Measurements from ENCODE around the gene AMD1.
"Not testable (repeated sequence)": the region's sequence is repeated elsewhere in the genome, so short reads cannot be mapped to it uniquely, and the experiment has no call there.

The AMD1 gene

DNA sequence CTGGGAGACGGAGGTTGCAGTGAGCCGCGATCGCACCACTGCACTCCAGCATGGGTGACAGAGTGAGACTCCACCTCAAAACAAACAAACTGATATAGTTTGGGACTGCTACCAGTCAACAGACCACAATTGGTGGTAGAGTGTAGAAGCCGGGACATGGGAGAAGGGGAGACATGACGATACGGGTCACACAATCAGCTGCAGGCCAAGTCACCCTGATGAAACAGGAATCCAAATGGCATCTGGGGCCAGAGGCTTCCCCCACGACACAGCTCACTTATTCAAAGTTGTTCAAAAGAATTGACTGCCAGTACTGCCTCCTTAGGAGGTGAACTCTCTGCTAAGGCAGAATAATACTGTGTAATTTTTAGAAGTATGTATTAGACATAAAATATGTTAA lies 27.5 kb downstream of the AMD1 start:
- Histone ChIP-seq H3K4me3 (ENCODE audit: insufficient read length, low read depth) (no peak overlapping the region), H3K4me1 (ENCODE audit: insufficient read depth, insufficient read length) (no peaks in the 10 kb centered on the region), H3K9ac (ENCODE audit: insufficient read length, low read depth) (no peak overlapping the region), H3K27me3 (ENCODE audit: insufficient read depth, insufficient read length) (no peaks in the 10 kb centered on the region), H3K9me3 (ENCODE audit: insufficient read depth, low read length) (peaks cover 18% of the 10 kb centered on the region), H3K36me3 (ENCODE audit: insufficient read depth, insufficient read length, low read length) (peaks cover 5% of the 10 kb centered on the region)
- DNase-seq (ENCODE audit: low read depth, low spot score), result no peak
- no peak for TF ChIP-seq ZNF274 (IDR thresholded peaks at IDR 0.05; ENCODE audit: low read depth, low read length)
- TF ChIP-seq YY1 (IDR thresholded peaks at IDR 0.05; ENCODE audit: insufficient read depth, insufficient read length), result no peak
- TF ChIP-seq SUZ12 (IDR thresholded peaks at IDR 0.05; ENCODE audit: extremely low read depth, insufficient read depth, insufficient read length), result no peak

DNA sequence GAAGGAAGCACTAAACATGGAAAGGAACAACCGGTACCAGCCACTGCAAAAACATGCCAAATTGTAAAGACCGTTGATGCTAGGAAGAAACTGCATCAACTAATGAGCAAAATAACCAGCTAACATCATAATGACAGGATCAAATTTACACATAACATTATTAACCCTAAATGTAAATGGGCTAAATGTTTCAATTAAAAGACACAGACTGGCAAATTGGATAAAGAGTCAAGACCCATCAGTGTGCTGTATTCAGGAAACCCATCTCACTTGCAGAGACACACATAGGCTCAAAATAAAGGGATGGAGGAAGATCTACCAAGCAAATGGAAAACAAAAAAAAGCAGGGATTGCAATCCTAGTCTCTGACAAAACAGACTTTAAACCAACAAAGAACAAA lies 31.7 kb downstream of the AMD1 start:
- H3K4me1 ChIP-seq (ENCODE audit: insufficient read depth, insufficient read length); H3K36me3 ChIP-seq (ENCODE audit: insufficient read depth, insufficient read length, low read length); H3K9ac ChIP-seq (ENCODE audit: insufficient read length, low read depth); H3K27me3 ChIP-seq (ENCODE audit: insufficient read depth, insufficient read length); DNase-seq (ENCODE audit: low read depth, low spot score); H3K4me3 ChIP-seq (ENCODE audit: insufficient read length, low read depth): not testable (repeated sequence)
- H3K9me3 ChIP-seq (ENCODE audit: insufficient read depth, low read length), result peaks cover 18% of the 10 kb centered on the region

DNA sequence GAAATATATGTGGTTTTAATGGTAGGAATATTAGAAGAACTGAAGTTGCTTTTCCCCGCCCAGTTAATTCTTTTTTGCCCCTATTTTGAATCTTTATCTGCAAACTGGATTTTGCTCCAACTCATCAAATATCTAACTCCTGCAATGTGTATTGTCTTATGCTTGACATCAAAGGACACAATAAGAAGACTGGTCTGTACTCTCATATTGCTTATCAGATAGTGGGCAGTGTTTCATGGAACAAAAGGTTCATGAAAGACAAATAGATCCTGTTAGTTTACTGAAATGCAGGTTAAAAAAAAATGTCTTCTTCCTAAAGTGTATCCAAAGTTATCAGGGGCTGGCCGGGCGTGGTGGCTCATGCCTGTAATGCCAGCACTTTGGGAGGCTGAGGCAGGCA lies 56.2 kb downstream of the AMD1 start:
- no peaks in the 10 kb centered on the region for H3K36me3 ChIP-seq (ENCODE audit: insufficient read depth, insufficient read length, low read length)
- no peaks in the 10 kb centered on the region for H3K9me3 ChIP-seq (ENCODE audit: insufficient read depth, low read length)
- no peak overlapping the region for H3K9ac ChIP-seq (ENCODE audit: insufficient read length, low read depth)
- no peak for TF ChIP-seq SUZ12 (IDR thresholded peaks at IDR 0.05; ENCODE audit: extremely low read depth, insufficient read depth, insufficient read length)
- no peak for DNase-seq (ENCODE audit: low read depth, low spot score)
- H3K4me1 ChIP-seq (ENCODE audit: insufficient read depth, insufficient read length), result no peaks in the 10 kb centered on the region
- no peaks in the 10 kb centered on the region for H3K27me3 ChIP-seq (ENCODE audit: insufficient read depth, insufficient read length)
- no peak overlapping the region for H3K4me3 ChIP-seq (ENCODE audit: insufficient read length, low read depth)

- TF ChIP-seq YY1 (IDR thresholded peaks at IDR 0.05; ENCODE audit: insufficient read depth, insufficient read length) (no peak), SUZ12 (IDR thresholded peaks at IDR 0.05; ENCODE audit: extremely low read depth, insufficient read depth, insufficient read length) (no peak), ZNF274 (IDR thresholded peaks at IDR 0.05; ENCODE audit: low read depth, low read length) (no peak)
- Histone ChIP-seq H3K9ac (ENCODE audit: insufficient read length, low read depth) (no peak overlapping the region), H3K4me1 (ENCODE audit: insufficient read depth, insufficient read length) (no peaks in the 10 kb centered on the region), H3K36me3 (ENCODE audit: insufficient read depth, insufficient read length, low read length) (no peaks in the 10 kb centered on the region), H3K27me3 (ENCODE audit: insufficient read depth, insufficient read length) (no peaks in the 10 kb centered on the region), H3K9me3 (ENCODE audit: insufficient read depth, low read length) (no peaks in the 10 kb centered on the region), H3K4me3 (ENCODE audit: insufficient read length, low read depth) (no peak overlapping the region)
- DNase-seq (ENCODE audit: low read depth, low spot score), result no peak
Observed at GRCh38 chr6:110933912-110934311, 59.3 kb downstream of the AMD1 start.

DNA sequence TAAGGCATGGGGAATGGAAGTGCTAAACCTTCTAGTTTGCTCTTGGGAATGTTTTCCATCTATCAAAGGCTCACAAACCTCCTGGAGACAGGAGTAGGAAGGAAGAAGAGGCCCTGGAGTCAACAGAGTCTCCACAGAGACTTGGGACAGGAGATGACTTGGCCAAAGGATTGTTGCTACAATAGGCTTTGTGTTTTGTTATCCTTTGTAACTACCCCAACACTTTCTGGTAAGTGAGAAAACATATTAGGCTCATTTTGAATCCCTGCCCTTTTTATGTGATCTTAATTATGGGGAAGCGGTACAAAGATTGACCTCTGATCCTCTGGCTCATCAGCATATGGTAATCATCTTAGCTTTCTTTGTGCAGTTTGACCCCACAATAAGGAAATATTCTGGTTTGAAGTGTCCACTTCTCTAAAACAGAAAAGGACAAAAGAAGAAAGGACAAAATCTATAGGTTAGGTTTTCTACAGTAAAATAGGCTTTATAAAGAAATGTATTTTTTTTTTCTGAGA lies 59.9 kb downstream of the AMD1 start:
- Histone ChIP-seq H3K9ac (ENCODE audit: insufficient read length, low read depth) (no peak overlapping the region), H3K4me1 (ENCODE audit: insufficient read depth, insufficient read length) (no peaks in the 10 kb centered on the region), H3K9me3 (ENCODE audit: insufficient read depth, low read length) (no peaks in the 10 kb centered on the region), H3K36me3 (ENCODE audit: insufficient read depth, insufficient read length, low read length) (no peaks in the 10 kb centered on the region), H3K27me3 (ENCODE audit: insufficient read depth, insufficient read length) (no peaks in the 10 kb centered on the region), H3K4me3 (ENCODE audit: insufficient read length, low read depth) (no peak overlapping the region)
- DNase-seq (ENCODE audit: low read depth, low spot score), result no peak
- TF ChIP-seq SUZ12 (IDR thresholded peaks at IDR 0.05; ENCODE audit: extremely low read depth, insufficient read depth, insufficient read length) (no peak), YY1 (IDR thresholded peaks at IDR 0.05; ENCODE audit: insufficient read depth, insufficient read length) (no peak), ZNF274 (IDR thresholded peaks at IDR 0.05; ENCODE audit: low read depth, low read length) (no peak)

DNA sequence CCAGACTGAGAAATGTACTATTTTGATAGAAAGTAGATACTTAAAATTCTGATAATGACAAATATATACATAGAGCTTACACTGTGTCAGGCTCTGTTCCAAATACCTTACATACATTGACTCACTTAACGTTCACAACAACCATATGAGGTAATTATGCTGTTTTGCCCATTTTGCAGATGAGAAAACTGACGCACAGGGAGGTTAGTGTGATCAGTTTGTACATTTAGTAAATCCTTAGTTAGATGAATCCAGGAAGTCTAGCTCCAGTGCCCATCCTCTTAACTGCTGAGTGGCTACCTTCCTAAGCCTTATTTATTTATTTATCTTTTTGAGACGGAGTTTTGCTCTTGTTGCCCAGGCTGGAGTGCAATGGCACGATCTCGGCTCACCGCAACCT lies 60.6 kb downstream of the AMD1 start:
- no peak overlapping the region for H3K4me3 ChIP-seq (ENCODE audit: insufficient read length, low read depth)
- no peak overlapping the region for H3K9ac ChIP-seq (ENCODE audit: insufficient read length, low read depth)
- H3K9me3 ChIP-seq (ENCODE audit: insufficient read depth, low read length), result no peaks in the 10 kb centered on the region
- no peaks in the 10 kb centered on the region for H3K27me3 ChIP-seq (ENCODE audit: insufficient read depth, insufficient read length)
- H3K4me1 ChIP-seq (ENCODE audit: insufficient read depth, insufficient read length), result no peaks in the 10 kb centered on the region
- no peaks in the 10 kb centered on the region for H3K36me3 ChIP-seq (ENCODE audit: insufficient read depth, insufficient read length, low read length)
- no peak for DNase-seq (ENCODE audit: low read depth, low spot score)
- no peak for TF ChIP-seq SUZ12 (IDR thresholded peaks at IDR 0.05; ENCODE audit: extremely low read depth, insufficient read depth, insufficient read length)
- TF ChIP-seq YY1 (IDR thresholded peaks at IDR 0.05; ENCODE audit: insufficient read depth, insufficient read length), result no peak
- no peak for TF ChIP-seq ZNF274 (IDR thresholded peaks at IDR 0.05; ENCODE audit: low read depth, low read length)

DNA sequence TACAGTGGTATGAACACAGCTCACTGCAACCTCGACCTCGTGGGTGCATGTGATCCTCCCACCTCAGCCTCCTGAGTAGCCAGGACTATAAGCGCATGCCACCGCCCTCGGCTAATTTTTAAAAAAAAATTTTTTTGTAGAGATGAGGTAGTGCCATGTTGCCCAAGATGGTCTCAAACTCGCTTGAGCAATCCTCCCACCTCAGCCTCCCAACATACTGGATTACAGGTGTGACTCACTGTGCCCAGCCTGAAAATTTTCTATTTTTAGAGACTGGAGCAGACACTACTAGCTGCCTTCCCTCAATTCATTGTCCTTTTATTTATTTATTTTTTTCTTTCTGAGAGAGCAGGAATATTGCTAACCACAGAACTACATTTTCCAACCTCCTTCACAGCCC lies 63.6 kb downstream of the AMD1 start:
- H3K36me3 ChIP-seq (ENCODE audit: insufficient read depth, insufficient read length, low read length), result no peaks in the 10 kb centered on the region
- H3K9me3 ChIP-seq (ENCODE audit: insufficient read depth, low read length), result no peaks in the 10 kb centered on the region
- no peak overlapping the region for H3K9ac ChIP-seq (ENCODE audit: insufficient read length, low read depth)
- no peaks in the 10 kb centered on the region for H3K27me3 ChIP-seq (ENCODE audit: insufficient read depth, insufficient read length)
- no peak overlapping the region for H3K4me3 ChIP-seq (ENCODE audit: insufficient read length, low read depth)
- no peaks in the 10 kb centered on the region for H3K4me1 ChIP-seq (ENCODE audit: insufficient read depth, insufficient read length)
- TF ChIP-seq ZNF274 (IDR thresholded peaks at IDR 0.05; ENCODE audit: low read depth, low read length), result no peak
- TF ChIP-seq YY1 (IDR thresholded peaks at IDR 0.05; ENCODE audit: insufficient read depth, insufficient read length), result no peak
- no peak for TF ChIP-seq SUZ12 (IDR thresholded peaks at IDR 0.05; ENCODE audit: extremely low read depth, insufficient read depth, insufficient read length)
- DNase-seq (ENCODE audit: low read depth, low spot score), result no peak
